Measurements from ENCODE around the gene FLT4. TPM values are rescaled to one million over a fixed set of nuclear protein-coding genes. Genes with fewer than 3 reads are reported as not detected.

The FLT4 gene
- total RNA-seq, 1 experiment from 2014 or later: 6.3 TPM

- H2AFZ ChIP-seq (ENCODE audit: low read length): no peak overlapping the region
- WGBS (ENCODE audit: extremely low coverage, insufficient read length, low lambda C conversion rate): no CpG with 5 or more reads among the region's 12 CpGs
- H2BK5ac ChIP-seq (ENCODE audit: insufficient read length, low read length): no peak overlapping the region
- no peaks in the 10 kb centered on the region for H3K27me3 ChIP-seq (ENCODE audit: insufficient read depth, low read length)
- H3K4me1 ChIP-seq (ENCODE audit: insufficient read depth, low read length): no peaks in the 10 kb centered on the region
- H2BK20ac ChIP-seq (ENCODE audit: low read depth, low read length, poor library complexity, severe bottlenecking): no peak overlapping the region
- H3K9ac ChIP-seq (ENCODE audit: extremely low read depth, insufficient read length, low read length): no peak overlapping the region
- H4K8ac ChIP-seq (replicated peaks; ENCODE audit: insufficient read length, low read depth, low read length): no peak overlapping the region
- Mint-ChIP-seq H3K27ac (no peak overlapping the region), H3K27me3 (ENCODE audit: low read depth) (no peaks in the 10 kb centered on the region; the same call in 1 of the 2 replicates), H3K4me1 (peaks cover 7 to 8% of the 10 kb centered on the region in 2 experiments; a peak in 2 of 4 replicates), H3K36me3 (ENCODE audit: insufficient read depth in 1 of 3, low read depth in 3 of 3) (no peaks in the 10 kb centered on the region), H3K4me3 (no peak overlapping the region), H3K9me3 (no peaks in the 10 kb centered on the region)
- H3K23ac ChIP-seq (ENCODE audit: insufficient read length, low read depth, low read length): no peak overlapping the region
- H3K27ac ChIP-seq (ENCODE audit: insufficient read length, low read depth, low read length): no peak overlapping the region
- H3K14ac ChIP-seq (ENCODE audit: insufficient read depth, low read length): no peak overlapping the region
- no peak overlapping the region for H4K5ac ChIP-seq (ENCODE audit: insufficient read length, low read depth, low read length)
- no peak for DNase-seq
- no peaks in the 10 kb centered on the region for H3K79me2 ChIP-seq (ENCODE audit: insufficient read depth, low read length)
- H4K20me1 ChIP-seq (ENCODE audit: control insufficient read depth, insufficient read depth, insufficient read length): no peaks in the 10 kb centered on the region
- no peak overlapping the region for H3K4ac ChIP-seq (ENCODE audit: low read depth, low read length)
- no peak overlapping the region for H3K56ac ChIP-seq (ENCODE audit: insufficient read length, low read depth, low read length)
- no peak for TF ChIP-seq CTCF (conservative IDR thresholded peaks at IDR 0.05)
- no peaks in the 10 kb centered on the region for H3K23me2 ChIP-seq (ENCODE audit: insufficient read length, low read depth, low read length, poor library complexity, severe bottlenecking)
- H4K91ac ChIP-seq (ENCODE audit: insufficient read length, low read depth, low read length): no peak overlapping the region
- no peak overlapping the region for H2BK15ac ChIP-seq (ENCODE audit: low read depth, low read length)
- no peak overlapping the region for H2BK12ac ChIP-seq (ENCODE audit: insufficient read length, low read depth, low read length)
- no peaks in the 10 kb centered on the region for H3K79me1 ChIP-seq (ENCODE audit: insufficient read depth, low read depth, low read length, poor library complexity, severe bottlenecking)
- H3K18ac ChIP-seq (ENCODE audit: insufficient read length, low read depth, low read length): no peak overlapping the region
- H3K9me3 ChIP-seq (ENCODE audit: control insufficient read depth, low read depth, low read length): no peaks in the 10 kb centered on the region
- H3T11ph ChIP-seq (ENCODE audit: low read length): no peak overlapping the region
- no peak overlapping the region for H2AK5ac ChIP-seq (ENCODE audit: insufficient read length, low read length)
- H3K4me2 ChIP-seq (ENCODE audit: insufficient read depth, insufficient read length, low read length): no peak overlapping the region
- no peak overlapping the region for H2BK120ac ChIP-seq (ENCODE audit: low read depth, low read length, poor library complexity, severe bottlenecking)
Observed at GRCh38 chr5:180627386-180628120, 21.8 kb downstream of the FLT4 start.

Data from H9 (cell line).